SIG-M5 treated with dmso at 0.1 percent for 504 hours (cell line): ENCODE measurements around the gene OR6J1.
"Not testable (repeated sequence)": the region's sequence is repeated elsewhere in the genome, so short reads cannot be mapped to it uniquely, and the experiment has no call there.

Experiments
- DNase-seq: peaks from one replicate; lab custom pipeline; 2025; ENCODE audit not compliant: unreplicated experiment; lab: John Stamatoyannopoulos, UW

Gene OR6J1

GRCh38 chr14:22651586-22651985 is 7.4 kb upstream of the OR6J1 start:
- no peak for DNase-seq

GRCh38 chr14:22650960-22651521 is 6.9 kb upstream of the OR6J1 start:
- DNase-seq, result no peak

GRCh38 chr14:22650046-22650739 is 6.0 kb upstream of the OR6J1 start:
- no peak for DNase-seq

GRCh38 chr14:22648506-22648905 is 4.4 kb upstream of the OR6J1 start:
- DNase-seq, result no peak

- DNase-seq, result peak; percentile 56
These were observed 2.6 kb upstream of the OR6J1 start for GRCh38 chr14:22646570-22647254.

- DNase-seq, result no peak
These were observed 2.3 kb downstream of the OR6J1 start for GRCh38 chr14:22641846-22642245.

- DNase-seq, result no peak
These were observed 4.0 kb downstream of the OR6J1 start for GRCh38 chr14:22640192-22640591.

- not testable (repeated sequence) for DNase-seq
These were observed 8.2 kb downstream of the OR6J1 start for GRCh38 chr14:22635980-22636379.

- DNase-seq, result no peak
These were observed 9.8 kb downstream of the OR6J1 start for GRCh38 chr14:22634233-22634900.

- DNase-seq, result no peak
These were observed 13.7 kb downstream of the OR6J1 start for GRCh38 chr14:22630486-22630885.

- no peak for DNase-seq
These were observed 14.1 kb downstream of the OR6J1 start for GRCh38 chr14:22630066-22630465.

GRCh38 chr14:22629361-22629760 is 14.8 kb downstream of the OR6J1 start:
- DNase-seq, result no peak

GRCh38 chr14:22627506-22628263 is 16.5 kb downstream of the OR6J1 start:
- no peak for DNase-seq

GRCh38 chr14:22626590-22626989 is 17.6 kb downstream of the OR6J1 start:
- no peak for DNase-seq

- peak; percentile 52 for DNase-seq
These were observed 21.1 kb downstream of the OR6J1 start for GRCh38 chr14:22623047-22623446.

GRCh38 chr14:22622255-22622654 is 21.9 kb downstream of the OR6J1 start:
- DNase-seq, result no peak

GRCh38 chr14:22615765-22616164 is 28.4 kb downstream of the OR6J1 start:
- DNase-seq, result not testable (repeated sequence)

GRCh38 chr14:22614240-22614799 is 29.8 kb downstream of the OR6J1 start:
- DNase-seq, result peak; percentile 72

GRCh38 chr14:22613736-22614239 is 30.4 kb downstream of the OR6J1 start:
- no peak for DNase-seq

GRCh38 chr14:22613106-22613695 is 31.0 kb downstream of the OR6J1 start:
- DNase-seq, result no peak
